Activated CD4-positive, alpha-beta T cell treated with anti-CD3 and anti-CD28 coated beads, Interleukin-2, Interleukin-4, amounts not matched to agents 100 ng/mL and 50 ng/mL, durations not matched to agents 16 hours and 8 hours (primary cell): Measurements from ENCODE around the gene CARS2.

Source experiments
- DNase-seq: peaks from one replicate; pipeline ENCODE4 v3.0.0-alpha.2; 2020; ENCODE audit warnings: low spot score

Gene CARS2

DNA sequence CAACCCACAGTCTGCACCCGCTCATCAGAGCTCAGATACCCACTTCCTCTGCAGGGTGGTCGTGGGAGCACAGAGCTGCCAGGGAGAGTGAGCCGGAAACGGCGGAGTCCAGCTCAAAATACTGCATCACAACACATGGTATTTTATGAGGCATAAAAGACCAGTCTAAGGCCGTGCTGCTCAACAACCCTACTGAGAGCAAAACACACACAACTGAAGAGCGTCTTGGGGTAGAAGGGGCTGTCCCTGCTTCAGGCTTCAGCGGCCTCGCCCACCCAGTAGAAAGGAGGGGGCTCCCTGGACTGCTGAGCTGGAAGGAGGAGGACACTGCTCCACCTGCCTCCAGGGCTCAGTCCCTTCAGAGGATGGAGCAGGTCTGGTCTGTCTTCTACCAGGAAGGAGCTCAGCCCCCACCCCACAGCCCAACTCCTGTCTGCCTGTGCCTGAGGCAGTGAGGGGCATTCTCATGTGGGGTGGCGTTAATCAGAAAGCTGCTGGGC is 53.6 kb downstream of the CARS2 start:
- DNase-seq: no peak

GRCh38 chr13:110651726-110652230 is 54.1 kb downstream of the CARS2 start:
- DNase-seq: no peak

DNA sequence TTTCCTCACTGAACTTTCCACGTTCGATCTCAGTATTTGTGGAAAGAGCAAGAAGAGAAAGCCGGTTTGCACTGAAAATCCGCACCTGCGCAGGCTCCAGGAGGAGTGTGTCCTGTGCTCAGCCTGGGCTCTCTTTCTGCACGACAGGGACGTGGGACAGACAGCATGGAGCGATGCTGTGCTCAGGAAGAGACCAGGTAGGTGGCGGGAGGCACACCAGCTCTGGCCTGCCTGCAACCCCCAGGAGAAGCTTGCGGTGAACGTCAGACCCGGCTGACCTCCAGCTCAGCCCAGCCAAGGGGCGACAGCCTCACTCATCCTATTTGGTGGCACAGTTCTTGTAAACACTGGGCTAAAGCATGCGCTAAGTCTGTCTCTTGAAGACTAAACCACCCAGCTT is 54.6 kb downstream of the CARS2 start:
- no peak for DNase-seq

DNA sequence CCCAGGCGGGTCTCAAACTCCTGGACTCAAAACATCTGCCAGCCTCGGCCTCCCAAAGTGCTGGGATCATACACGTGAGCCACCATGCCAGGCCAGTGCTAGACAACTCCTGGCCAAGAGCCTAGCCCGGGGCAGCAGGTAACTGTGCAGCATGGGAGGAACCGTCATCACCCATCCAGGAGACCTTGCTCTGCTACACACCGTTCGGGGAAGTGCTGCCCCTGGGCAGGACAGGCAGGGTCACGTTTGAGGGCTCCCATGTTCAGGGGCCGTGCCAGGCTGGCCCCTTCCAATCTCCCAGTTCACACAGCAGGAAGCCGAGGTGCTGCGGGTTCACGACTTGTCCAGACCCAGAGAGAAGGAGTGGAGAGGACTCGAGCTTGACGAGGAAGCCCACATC is 55.5 kb downstream of the CARS2 start:
- no peak for DNase-seq

DNA sequence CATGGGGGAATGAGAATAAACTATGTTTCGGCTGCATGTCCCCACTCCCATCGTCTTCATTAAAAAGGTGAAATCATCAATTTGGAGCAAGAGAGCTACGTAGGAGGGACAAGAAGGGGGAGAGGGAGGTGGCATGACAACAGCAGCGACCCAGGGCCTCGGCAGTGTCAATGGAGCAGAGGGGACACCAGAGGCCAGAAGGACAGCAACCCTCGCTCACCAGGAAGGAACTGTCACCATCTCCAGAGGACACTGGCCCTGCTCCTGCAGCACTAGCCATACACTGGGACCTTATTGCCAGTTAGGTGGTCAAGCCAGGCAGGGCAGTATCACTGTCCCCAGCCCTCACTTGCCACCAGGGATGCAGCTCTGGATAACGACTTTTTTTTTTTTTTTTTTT is 56.4 kb downstream of the CARS2 start:
- no peak for DNase-seq

DNA sequence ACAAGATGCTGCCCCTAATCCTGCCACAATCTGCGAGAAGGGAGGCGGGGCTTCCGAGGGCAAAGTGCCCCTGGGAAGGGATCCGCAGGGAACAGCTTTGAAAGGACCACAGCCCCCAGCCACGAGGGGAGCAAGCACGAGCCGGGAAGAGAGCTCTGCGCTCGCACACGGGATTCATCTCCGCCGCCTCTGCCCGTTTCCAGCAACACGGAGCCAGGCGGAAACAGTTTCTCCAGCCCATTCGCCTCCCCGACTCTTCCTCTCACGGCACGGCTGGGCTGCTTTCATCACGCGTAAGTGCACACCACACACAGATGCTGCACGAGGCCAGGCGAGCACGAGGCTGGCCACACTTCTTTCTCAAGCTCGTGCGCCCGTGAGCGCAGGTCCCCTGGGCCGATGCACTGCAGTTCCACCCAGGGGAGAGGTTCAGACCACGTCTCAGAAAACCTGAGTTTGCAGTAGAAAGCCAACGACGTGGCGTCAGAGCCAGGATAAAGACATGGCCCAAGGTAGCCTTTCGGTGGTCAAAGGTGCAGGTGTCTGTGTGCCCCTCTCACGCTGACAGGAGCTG is 57.0 kb downstream of the CARS2 start:
- no peak for DNase-seq

DNA sequence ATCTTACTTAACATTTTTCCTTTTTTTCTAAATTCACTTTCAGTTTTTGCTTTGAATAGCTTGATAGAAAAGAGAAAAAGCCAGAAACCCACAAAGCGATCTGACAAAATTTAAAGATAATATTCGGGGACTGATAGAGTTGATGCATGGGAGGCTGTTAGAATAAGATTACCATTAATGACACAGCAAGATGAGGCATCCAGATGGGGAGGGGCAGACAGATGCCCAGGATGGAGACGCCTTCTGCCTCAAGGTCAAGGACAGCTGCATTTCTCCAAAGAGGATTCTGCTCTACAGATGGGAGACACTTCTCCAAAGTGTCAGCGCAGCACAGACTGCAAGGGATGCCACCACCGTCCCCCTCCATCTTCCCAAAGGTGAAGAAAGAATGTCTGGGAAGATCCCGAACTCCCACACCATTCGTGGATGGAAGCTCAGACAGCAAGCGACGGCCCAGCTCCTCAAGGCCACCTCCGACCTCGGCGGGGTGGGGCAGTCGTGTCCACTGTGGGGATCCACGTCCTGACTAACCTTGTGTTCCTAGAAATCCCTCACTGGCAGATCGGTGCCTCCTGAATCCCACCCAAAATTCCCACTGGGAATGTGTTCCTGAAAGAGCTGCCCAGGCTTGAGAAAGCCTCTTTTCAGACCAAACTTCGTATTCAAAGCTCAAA is 57.6 kb downstream of the CARS2 start:
- no peak for DNase-seq

GRCh38 chr13:110647365-110647737 is 58.6 kb downstream of the CARS2 start:
- no peak for DNase-seq

DNA sequence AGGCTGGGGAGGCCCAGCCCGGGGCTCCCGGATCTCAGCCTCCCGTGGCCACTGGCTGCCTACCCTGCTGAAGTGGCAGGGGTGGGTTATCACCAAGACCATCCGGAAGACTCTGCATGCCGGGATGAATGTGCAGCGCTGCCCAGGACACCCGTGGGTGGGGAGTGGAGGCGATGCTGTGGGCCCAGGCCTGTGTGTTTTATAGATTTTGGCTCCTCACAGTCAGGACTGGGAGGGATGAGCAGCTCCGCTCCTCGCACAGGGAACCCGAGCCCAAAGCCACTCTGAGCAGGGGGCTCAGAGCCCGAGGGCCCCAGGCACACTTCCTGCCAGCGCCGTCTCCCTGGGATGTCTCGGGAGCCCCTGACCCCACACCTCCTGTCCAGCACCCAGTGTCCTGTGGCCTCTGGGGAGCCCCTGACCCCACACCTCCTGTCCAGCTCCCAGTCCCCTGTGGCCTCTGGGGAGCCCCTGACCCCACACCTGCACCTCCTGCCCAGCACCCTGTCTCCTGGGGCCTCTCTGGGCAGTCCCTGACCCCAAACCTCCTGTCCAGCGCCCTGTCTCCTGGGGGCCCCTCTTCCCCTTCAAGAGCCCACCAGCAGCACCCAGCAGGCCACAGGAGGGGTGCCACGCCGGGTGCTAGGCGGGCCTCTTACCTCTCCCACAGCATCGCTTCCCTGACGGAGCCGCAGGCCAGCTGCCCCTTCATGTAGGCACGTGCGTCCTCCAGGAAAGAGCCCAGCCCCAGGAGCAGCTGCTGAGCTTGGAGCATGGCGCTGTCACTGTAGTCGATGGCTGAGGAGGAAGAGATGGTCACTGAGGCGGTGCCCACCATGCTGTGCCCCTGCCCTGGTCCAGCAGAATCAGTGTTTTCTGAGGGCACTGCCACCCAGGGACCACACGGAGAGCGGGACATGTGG is 59.2 kb downstream of the CARS2 start:
- no peak for DNase-seq

DNA sequence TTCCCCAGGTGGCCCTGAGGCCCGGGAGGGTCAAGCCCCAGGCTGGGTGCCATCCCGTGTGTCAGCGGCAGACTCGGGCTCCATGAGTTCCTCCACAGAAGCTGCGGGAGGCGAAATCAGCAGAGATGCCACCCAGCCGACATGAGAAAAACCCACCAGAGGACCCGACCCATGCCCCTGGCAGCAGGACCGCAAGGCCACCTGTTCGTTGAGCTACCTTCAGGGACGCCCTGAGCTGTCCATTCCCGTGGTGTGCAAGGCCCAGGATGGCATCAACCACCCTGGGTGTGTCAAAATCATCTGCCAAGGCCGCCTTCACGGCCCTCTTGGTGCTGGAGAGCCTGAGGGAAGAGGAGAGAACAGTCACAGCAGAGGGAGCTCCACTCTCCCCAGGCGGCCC is 60.2 kb downstream of the CARS2 start:
- DNase-seq: no peak

DNA sequence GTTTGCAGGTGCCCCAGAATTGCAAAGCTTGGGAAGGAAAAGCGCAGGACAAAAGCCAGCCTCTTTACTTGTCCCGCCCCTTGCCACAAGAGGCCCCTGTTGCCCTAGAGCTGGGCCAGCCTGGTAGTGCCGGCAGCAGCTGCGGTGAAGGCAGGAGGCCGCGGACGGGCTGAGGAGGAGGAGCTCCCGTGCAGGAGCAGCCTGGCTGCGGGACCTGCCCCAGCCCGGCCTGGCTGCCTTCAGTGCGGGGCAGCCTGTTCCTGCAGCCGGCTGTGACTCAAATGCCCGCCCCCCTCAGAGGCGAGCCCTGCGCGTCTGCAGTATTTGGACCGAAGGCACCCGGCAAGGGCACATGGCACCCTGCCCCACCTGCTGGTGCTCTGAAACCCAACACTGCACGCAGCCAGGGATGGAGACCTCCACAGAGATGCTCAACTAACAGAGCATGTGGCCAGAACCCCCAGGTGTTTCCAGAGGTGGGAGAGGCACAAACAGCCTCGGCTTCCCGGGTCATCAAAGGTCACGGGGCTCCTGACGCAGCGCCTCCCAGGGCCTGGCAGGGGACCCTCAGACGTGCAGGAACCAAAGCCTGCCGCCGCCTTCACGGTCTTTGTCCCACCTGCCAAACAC is 60.9 kb downstream of the CARS2 start:
- DNase-seq: peak; percentile 62

- DNase-seq: no peak
Measured at GRCh38 chr13:110643768-110644421, 62.0 kb downstream of the CARS2 start.

DNA sequence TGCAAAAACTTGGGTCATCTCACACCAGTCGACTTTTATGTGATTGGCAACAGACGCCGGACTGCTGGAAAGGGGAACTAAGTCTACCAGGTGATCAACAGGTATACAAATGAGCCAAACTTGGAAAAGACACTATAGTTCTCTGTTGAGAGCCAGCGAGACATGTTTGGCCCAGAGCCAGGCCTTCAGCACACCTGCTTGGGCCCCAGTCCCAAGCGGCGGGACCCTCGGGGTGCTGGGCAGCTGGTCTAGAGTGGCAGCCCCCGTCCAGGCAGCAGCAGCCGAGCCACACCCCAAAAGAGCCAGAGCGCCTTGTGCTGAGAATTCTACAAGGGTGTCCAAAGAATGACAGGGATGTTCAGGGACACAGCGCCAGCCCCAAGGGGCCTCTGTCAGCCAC is 62.6 kb downstream of the CARS2 start:
- no peak for DNase-seq

GRCh38 chr13:110642291-110642981 is 63.5 kb downstream of the CARS2 start:
- no peak for DNase-seq

GRCh38 chr13:110641055-110642015 is 64.6 kb downstream of the CARS2 start:
- DNase-seq: no peak

DNA sequence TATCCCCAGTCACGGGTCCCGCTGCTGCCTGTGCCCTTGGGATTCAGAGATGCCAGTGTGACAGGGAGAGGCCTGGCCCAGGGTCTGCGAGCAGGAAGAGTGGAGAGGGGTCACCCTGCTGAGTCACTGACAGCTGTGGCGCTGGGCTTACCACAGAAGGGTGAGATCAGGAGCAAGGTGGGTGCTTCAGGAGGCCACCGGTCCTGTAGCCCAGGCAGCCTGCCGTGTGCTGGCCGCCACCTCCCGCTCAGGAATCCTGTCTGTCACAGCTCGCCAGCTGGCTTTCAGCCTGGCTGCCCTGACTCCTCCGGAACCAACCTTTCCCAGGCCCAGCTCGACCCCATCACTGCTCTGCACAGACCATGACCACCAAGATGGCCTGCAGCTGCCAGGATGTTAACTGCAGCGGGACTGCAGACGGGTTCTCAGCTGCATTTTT is 65.3 kb downstream of the CARS2 start:
- no peak for DNase-seq

GRCh38 chr13:110639935-110640334 is 66.0 kb downstream of the CARS2 start:
- no peak for DNase-seq

DNA sequence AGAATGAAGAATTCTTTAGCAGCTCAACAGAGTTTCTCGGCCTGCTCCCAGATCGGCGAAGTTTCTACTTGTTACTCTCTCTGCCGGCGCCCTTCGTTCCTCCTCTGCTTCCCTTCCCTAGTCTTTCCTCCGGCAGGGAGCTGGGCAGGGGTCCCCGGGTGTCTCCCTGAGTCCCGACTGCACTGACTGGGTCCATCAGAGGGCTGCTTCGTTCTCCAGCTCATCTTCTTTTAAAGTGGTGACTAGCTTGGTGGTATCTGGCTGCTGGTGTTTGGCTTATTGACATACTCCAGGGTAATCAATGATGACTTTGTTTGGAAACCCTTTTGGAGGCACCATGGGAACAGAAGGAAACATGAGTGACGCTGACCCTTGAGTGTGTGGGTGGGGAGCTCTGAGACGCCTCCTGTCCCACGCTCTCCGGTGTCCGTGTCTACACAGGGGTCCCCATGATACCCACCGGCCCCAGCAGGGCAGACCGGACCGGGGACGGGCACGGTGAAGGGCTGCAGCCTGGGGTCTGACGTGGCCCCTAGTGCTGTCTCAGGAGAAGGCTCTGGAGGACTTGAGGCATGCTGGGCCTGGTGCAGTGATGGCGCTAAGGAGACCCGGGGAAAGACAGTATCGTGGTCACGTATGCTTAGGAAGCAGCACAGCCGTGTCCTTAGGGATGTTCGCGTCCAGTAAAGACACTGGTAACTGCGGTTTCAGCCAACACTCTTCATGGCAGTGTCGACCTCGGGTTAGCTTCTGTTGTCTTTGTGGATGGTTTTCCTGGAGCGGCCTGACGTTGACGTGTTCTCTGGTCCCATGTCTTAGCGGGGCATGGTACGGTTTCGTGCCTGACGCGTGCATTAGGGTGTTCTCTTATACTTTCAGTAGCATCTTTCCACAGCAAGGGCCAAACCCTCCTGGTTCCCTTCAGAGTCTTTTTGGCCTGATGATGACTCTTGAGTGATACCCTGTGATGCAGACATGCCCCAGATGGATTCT is 66.8 kb downstream of the CARS2 start:
- no peak for DNase-seq

GRCh38 chr13:110638257-110638656 is 67.7 kb downstream of the CARS2 start:
- DNase-seq: no peak
